GM19099 (cell line): ENCODE data around the gene GNL2.

ENCODE experiments used
- POLR2A ChIP-seq: IDR thresholded peaks from 3 replicates; pipeline ENCODE4 v1.6.1; 2011; ENCODE audit warnings: low read depth; ENCODE audit not compliant: insufficient read length; ENCODE audit errors: extremely low read depth

GNL2 gene

GRCh38 chr1:37544530-37544929 is 51.2 kb downstream of the GNL2 start:
- no peak for TF ChIP-seq POLR2A

DNA sequence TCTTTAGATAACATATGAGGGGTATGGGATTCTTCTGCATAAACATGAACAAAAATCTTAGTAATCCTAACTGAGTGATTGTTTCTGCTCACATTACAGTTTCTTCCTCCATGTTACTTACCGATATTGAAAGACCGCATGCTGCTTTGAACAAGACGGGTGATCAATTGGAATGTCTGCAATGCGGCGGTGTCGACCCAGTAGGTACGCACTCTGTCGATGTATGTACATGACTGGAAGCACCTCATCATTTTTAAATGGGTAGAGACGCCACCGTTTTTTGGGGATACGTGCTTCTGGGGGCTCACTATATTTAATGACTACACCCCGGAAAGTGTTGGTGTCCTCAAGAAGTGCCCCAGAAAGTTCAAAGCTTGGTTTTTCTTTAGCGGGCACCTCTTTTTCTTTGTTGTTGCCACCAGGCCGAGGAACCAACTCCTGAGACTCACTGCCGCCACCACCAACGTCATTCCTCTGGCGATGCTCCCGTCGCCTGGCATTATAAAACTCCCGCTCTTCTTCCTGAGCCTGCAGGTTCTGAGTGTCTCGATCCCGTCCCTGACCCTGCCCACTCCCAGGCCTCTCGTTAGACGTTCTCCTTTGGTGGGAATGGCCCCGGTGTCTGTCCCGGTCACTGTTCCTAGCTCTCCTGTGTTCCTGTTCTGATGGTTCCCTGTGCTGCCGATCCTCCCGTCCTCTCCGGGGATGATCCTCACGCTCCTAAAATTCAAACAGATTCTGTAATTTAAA is 55.5 kb downstream of the GNL2 start:
- no peak for TF ChIP-seq POLR2A

GRCh38 chr1:37537378-37537777 is 58.4 kb downstream of the GNL2 start:
- TF ChIP-seq POLR2A = no peak

GRCh38 chr1:37533317-37534093 is 62.2 kb downstream of the GNL2 start:
- TF ChIP-seq POLR2A = no peak

- no peak for TF ChIP-seq POLR2A
Observed at GRCh38 chr1:37519613-37520012, 76.1 kb downstream of the GNL2 start.

DNA sequence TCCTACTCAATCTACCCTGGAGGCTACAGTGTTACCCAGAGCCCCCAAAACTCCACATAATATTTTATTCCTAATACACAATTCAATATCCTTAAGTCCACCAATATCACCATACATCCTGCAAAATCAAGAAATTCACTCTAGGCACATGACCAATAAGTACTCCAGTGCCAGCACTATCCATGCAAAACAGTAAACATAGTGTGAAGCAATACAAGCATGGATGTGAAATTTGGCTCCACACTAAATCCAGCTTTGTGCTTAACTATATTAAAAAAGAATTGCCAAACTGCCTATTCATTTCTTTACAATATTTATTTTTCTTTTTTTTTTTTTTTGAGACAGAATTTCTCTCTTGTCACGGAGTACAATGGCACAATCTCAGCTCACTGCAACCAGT is 78.2 kb downstream of the GNL2 start:
- no peak for TF ChIP-seq POLR2A
